22Rv1 (cell line): ENCODE measurements around the gene OSCP1.

Source experiments
- H3K27ac ChIP-seq: fragments of 450-650 bp; 2 replicates; pipeline ENCODE4 v1.5.1; 2017
- ZFX ChIP-seq: fragments of 450-650 bp; IDR thresholded peaks from 2 replicates; pipeline ENCODE4 v1.6.1; 2017; ENCODE audit warnings: antibody characterized with exemption, borderline replicate concordance
- TF ChIP-seq, protein P1 (sequence below): fragments of 450-650 bp; IDR thresholded peaks from 2 replicates; pipeline ENCODE4 v1.5.1; 2017; ENCODE audit warnings: mild to moderate bottlenecking

Gene OSCP1

DNA sequence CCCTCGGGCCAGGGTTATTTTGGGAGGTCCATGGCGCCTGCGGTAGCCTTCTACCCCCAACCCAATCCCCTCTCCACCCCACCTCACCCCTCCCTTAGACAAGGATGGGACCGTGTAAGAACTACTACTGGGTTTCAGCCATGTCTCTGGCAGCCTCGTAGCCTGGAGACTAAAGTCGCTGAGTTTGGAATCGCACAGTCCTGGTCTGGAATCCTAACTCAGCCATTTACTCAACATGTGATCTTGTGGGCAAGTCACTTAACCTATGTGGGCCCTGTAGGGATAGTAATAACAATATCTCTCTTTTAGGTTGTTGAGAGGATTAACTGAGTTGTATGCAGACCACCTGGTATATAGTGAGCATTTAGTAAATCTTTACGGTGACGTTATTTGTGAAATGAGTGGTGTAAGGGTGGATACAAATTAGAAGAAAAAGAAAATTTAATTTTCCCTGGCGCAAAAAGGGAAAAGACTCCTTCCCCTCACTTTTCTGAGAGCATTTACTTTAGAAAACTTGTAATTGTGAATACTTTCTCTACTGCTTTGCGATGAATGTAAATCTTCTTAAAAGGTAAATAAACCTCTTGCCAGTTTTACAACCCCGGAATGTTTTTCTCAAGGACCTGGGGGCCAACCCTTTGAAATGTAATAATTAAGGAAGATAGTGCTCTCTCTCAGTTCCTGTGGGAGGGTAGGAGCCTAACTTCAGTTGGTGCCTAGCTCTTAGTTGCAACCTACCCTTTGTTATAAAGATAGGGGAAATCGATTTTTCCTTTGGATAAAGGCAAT lies 14.5 kb upstream of the OSCP1 start:
- peak overlapping the region; percentile 73 for H3K27ac ChIP-seq
- TF ChIP-seq ZFX, result no peak
- TF ChIP-seq, protein P1, sequence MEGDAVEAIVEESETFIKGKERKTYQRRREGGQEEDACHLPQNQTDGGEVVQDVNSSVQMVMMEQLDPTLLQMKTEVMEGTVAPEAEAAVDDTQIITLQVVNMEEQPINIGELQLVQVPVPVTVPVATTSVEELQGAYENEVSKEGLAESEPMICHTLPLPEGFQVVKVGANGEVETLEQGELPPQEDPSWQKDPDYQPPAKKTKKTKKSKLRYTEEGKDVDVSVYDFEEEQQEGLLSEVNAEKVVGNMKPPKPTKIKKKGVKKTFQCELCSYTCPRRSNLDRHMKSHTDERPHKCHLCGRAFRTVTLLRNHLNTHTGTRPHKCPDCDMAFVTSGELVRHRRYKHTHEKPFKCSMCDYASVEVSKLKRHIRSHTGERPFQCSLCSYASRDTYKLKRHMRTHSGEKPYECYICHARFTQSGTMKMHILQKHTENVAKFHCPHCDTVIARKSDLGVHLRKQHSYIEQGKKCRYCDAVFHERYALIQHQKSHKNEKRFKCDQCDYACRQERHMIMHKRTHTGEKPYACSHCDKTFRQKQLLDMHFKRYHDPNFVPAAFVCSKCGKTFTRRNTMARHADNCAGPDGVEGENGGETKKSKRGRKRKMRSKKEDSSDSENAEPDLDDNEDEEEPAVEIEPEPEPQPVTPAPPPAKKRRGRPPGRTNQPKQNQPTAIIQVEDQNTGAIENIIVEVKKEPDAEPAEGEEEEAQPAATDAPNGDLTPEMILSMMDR, result no peak

DNA sequence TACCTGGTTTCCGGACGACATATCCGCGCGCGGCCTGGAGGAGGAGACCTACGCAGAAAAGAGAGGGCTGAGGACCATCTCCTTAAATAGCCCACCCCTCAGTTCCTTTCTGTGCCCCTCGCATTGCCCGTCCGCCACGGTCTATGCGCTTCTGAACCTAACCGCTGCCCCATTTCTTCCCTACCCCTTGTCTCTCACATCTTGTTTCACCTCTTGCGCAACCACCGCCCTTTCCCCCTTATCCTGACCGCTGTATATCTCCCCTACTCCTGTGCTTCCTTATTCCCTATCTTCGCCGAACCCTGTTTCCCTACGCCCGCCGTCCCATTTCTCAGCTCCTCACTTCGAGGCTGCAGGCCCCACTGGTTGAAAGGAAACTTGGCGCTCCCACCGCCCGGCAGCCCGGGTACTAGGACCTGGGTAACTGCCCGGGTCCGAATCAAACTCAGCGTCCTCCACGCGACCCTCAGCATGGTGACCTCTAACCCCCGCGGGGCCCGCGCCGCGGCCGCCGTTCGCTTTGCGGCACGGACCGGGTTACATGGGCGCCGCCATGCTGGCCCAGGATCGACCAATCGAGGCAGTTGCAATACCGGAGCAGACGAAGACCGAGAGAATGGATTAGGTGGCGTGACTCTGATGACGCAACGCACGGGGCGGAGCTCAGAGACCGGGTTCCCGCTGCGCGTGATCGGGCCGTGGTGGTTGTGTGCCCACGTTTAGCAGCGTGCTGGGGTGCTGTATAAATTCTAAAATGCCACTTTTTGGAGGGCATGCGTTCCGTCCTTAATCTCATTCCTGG lies 13.8 kb upstream of the OSCP1 start, which contains the start of gene MRPS15:
Gene MRPS15 (minus strand): TSS at position 582 of the 802 bp plus-strand sequence. CDS start 109 bp downstream, at position 473.
- TF ChIP-seq, protein P1, result no peak
- TF ChIP-seq ZFX, result no peak
- peak within 1 kb of the TSS; percentile 73 for H3K27ac ChIP-seq

DNA sequence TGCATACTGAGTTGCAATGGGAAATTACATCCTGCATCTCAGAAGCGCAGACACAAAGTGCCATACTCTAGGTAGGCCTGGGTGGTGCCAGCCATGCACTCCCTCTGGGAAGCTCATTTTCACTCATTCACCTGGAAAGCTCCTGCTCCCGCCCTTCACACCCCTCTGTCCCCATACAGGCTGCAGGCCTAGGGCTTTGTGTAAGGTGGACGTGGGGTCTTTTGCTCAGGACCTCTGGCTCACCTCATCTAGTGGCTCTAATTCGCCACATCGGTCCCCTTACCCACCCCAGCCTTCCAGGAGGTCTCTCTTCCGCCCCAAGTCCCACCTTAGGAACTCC lies 13.2 kb upstream of the OSCP1 start:
- H3K27ac ChIP-seq, result peak overlapping the region; percentile 73
- TF ChIP-seq ZFX, result no peak
- TF ChIP-seq, protein P1, result no peak

DNA sequence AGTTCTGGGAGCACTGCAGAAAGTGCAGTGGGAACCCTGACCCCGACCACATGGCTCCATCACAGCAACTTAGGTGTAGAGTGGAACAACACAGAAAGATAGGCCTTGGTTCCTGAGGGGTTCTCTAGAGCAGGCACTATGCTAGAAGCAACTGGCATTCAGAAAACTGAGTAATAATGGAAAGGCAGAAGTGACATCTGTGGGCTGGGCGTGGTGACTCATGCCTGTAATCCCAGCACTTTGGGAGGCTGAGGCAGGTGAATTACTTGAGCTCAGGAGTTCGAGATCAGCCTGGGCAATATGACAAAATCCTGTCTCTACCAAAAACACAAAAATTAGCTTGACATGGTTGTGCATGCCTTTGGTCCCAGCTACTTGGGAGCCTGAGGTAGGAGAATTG lies 8.7 kb upstream of the OSCP1 start:
- no peak for TF ChIP-seq ZFX
- TF ChIP-seq, protein P1, result no peak
- peak overlapping the region; percentile 13; the same call in 1 of the 2 replicates for H3K27ac ChIP-seq

DNA sequence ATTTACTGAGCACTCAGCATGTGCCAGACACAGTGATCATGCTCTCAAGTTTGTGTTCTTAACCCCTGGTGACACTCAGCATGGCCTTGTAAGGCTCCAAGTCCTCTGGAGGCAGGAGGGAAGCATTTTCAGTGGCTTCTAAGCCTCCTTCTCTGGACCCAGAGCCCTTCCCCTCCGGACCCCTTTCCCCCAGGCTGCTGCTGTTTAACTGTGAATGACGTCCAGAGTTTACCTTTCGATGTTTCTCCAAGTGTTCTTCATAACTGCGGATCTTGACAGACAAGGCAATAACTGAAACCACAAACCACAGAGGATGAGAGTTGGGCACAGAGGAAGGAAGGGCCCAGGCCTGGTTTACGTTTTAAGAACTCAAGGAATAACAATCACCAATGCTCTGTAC lies 7.4 kb upstream of the OSCP1 start:
- no peak for TF ChIP-seq ZFX
- TF ChIP-seq, protein P1, result no peak
- peak overlapping the region; percentile 13; the same call in 1 of the 2 replicates for H3K27ac ChIP-seq

DNA sequence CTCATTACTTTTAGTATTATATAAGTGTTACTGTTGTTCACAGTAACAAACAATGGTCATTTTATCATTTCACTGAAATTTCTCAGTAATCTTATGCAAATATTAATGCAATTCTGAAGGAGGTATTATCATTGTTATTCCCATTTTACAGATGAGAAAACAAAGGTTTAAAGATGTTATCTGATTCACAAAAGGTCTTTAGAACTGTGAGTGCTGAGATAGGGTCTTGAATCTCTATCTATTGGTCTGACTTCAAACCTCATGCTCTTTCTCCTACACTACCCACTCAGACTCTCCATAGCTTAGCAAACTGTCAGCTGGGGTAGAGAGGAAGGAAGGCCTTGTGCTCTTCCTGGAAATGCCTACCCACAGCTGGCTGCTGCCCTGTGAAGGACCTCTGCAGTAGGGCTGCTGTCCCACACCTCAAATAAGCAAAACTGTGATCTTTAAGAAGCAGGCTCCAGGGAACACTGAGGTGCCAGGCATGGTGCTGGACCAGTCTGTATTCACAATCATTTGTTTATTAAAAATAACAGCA lies 6.2 kb upstream of the OSCP1 start:
- no peak for TF ChIP-seq ZFX
- TF ChIP-seq, protein P1, result no peak
- H3K27ac ChIP-seq, result no peak overlapping the region

DNA sequence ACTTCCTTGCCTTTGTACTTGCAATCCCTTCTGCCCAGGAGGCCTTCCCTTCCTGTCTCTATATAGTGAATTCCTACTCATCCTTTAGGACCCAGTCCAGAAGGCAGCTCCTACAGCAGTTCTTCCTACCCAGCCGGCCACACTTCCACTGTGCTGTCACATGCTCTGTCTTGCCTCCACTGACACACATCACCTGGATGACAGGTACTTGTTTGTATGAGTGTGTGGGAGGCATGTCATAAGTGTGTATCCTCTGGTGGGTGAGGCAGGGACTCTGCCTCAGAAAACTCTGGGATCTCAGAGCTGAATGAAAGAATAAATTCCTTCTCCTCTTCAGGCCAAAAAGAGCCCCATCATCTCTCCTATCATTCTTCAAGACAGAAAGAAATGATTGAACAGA lies 5.1 kb upstream of the OSCP1 start:
- no peak for TF ChIP-seq ZFX
- TF ChIP-seq, protein P1, result no peak
- H3K27ac ChIP-seq, result no peak overlapping the region
